ENCODE data around the gene GRIN3B.

- TF ChIP-seq, protein P1, sequence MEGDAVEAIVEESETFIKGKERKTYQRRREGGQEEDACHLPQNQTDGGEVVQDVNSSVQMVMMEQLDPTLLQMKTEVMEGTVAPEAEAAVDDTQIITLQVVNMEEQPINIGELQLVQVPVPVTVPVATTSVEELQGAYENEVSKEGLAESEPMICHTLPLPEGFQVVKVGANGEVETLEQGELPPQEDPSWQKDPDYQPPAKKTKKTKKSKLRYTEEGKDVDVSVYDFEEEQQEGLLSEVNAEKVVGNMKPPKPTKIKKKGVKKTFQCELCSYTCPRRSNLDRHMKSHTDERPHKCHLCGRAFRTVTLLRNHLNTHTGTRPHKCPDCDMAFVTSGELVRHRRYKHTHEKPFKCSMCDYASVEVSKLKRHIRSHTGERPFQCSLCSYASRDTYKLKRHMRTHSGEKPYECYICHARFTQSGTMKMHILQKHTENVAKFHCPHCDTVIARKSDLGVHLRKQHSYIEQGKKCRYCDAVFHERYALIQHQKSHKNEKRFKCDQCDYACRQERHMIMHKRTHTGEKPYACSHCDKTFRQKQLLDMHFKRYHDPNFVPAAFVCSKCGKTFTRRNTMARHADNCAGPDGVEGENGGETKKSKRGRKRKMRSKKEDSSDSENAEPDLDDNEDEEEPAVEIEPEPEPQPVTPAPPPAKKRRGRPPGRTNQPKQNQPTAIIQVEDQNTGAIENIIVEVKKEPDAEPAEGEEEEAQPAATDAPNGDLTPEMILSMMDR (IDR thresholded peaks at IDR 0.05): no peak
- TF ChIP-seq POLR2A (IDR thresholded peaks at IDR 0.05): no peak
Measured at GRCh38 chr19:1026783-1027649, 26.8 kb downstream of the GRIN3B start.
